HG03066 (cell line): ENCODE results near the gene MT1X.

Experiments used
- ATAC-seq: cut with Tn5 transposase; IDR thresholded peaks from one replicate; pipeline ENCODE4 v1.9.1; 2021; ENCODE audit warnings: low read depth; ENCODE audit not compliant: unreplicated experiment

MT1X gene

GRCh38 chr16:56675685-56676210, 6.5 kb upstream of the MT1X start:
- no peak for ATAC-seq

GRCh38 chr16:56677474-56677873, 4.8 kb upstream of the MT1X start:
- ATAC-seq, result no peak

GRCh38 chr16:56679078-56679730, 3.1 kb upstream of the MT1X start:
- ATAC-seq, result no peak

GRCh38 chr16:56679818-56680217, 2.5 kb upstream of the MT1X start:
- no peak for ATAC-seq

- ATAC-seq, result peak; percentile 14
Observed at GRCh38 chr16:56682703-56683397, 580 bp downstream of the MT1X start.

GRCh38 chr16:56683424-56684172, 1.3 kb downstream of the MT1X start:
- no peak for ATAC-seq

- ATAC-seq, result no peak
Observed at GRCh38 chr16:56684256-56684925, 2.1 kb downstream of the MT1X start.

GRCh38 chr16:56684926-56685590, 2.8 kb downstream of the MT1X start:
- no peak for ATAC-seq

- ATAC-seq, result no peak
Observed at GRCh38 chr16:56686758-56687157, 4.5 kb downstream of the MT1X start.

- ATAC-seq, result no peak
Observed at GRCh38 chr16:56688762-56689161, 6.5 kb downstream of the MT1X start.

- no peak for ATAC-seq
Observed at GRCh38 chr16:56689171-56689570, 6.9 kb downstream of the MT1X start.

GRCh38 chr16:56690420-56691122, 8.3 kb downstream of the MT1X start:
- no peak for ATAC-seq

GRCh38 chr16:56691885-56692284, 9.6 kb downstream of the MT1X start:
- no peak for ATAC-seq

GRCh38 chr16:56695246-56695645, 13.0 kb downstream of the MT1X start:
- no peak for ATAC-seq

- no peak for ATAC-seq
Observed at GRCh38 chr16:56697456-56698155, 15.3 kb downstream of the MT1X start.

GRCh38 chr16:56700195-56700594, 17.9 kb downstream of the MT1X start:
- no peak for ATAC-seq

GRCh38 chr16:56700631-56701030, 18.4 kb downstream of the MT1X start:
- no peak for ATAC-seq

- ATAC-seq, result no peak
Observed at GRCh38 chr16:56701534-56701933, 19.3 kb downstream of the MT1X start.

GRCh38 chr16:56702836-56703235, 20.6 kb downstream of the MT1X start:
- ATAC-seq, result no peak
